Measurements from ENCODE around the gene LIMS4. TPM values are rescaled to one million over a fixed set of nuclear protein-coding genes. Genes with fewer than 3 reads are reported as not detected.
"Not testable (repeated sequence)": the region's sequence is repeated elsewhere in the genome, so short reads cannot be mapped to it uniquely, and the experiment has no call there.

LIMS4 gene
- total and polyA plus RNA-seq, 3 experiments from 2014 or later, result 0.79 to 2.1 (median 0.91) TPM

GRCh38 chr2:110457214-110457590, 15.4 kb downstream of the LIMS4 start:
- POLR2A ChIA-PET; H3K9me3 Mint-ChIP-seq; H3K4me3 Mint-ChIP-seq; H3K27ac ChIP-seq (ENCODE audit: low read depth, low read length); H3K36me3 ChIP-seq (ENCODE audit: insufficient read depth, low read length); H3K4me1 Mint-ChIP-seq; H3K4me1 ChIP-seq (ENCODE audit: insufficient read depth, low read length); H3K27me3 ChIP-seq (ENCODE audit: insufficient read depth, low read length, poor library complexity, severe bottlenecking); CTCF ChIA-PET; DNase-seq; H3K27me3 Mint-ChIP-seq; H3K9me3 ChIP-seq (ENCODE audit: low read length); H3K27ac Mint-ChIP-seq; H3K4me3 ChIP-seq (ENCODE audit: low read length); H3K36me3 Mint-ChIP-seq: not testable (repeated sequence)

- H3K27me3 Mint-ChIP-seq; H3K36me3 ChIP-seq (ENCODE audit: insufficient read depth, low read length); H3K4me1 Mint-ChIP-seq; POLR2A ChIA-PET; H3K9me3 Mint-ChIP-seq; H3K27me3 ChIP-seq (ENCODE audit: insufficient read depth, low read length, poor library complexity, severe bottlenecking); CTCF ChIA-PET; H3K4me1 ChIP-seq (ENCODE audit: insufficient read depth, low read length); H3K4me3 Mint-ChIP-seq; H3K9me3 ChIP-seq (ENCODE audit: low read length); DNase-seq; H3K27ac Mint-ChIP-seq; H3K36me3 Mint-ChIP-seq; H3K27ac ChIP-seq (ENCODE audit: low read depth, low read length); H3K4me3 ChIP-seq (ENCODE audit: low read length): not testable (repeated sequence)
Measured at GRCh38 chr2:110456291-110457213, 16.1 kb downstream of the LIMS4 start.

- H3K4me3 ChIP-seq (ENCODE audit: low read length); H3K27ac Mint-ChIP-seq; DNase-seq; H3K4me1 ChIP-seq (ENCODE audit: insufficient read depth, low read length); H3K27ac ChIP-seq (ENCODE audit: low read depth, low read length); H3K27me3 Mint-ChIP-seq; H3K4me3 Mint-ChIP-seq; H3K36me3 ChIP-seq (ENCODE audit: insufficient read depth, low read length); CTCF ChIA-PET; H3K4me1 Mint-ChIP-seq; H3K36me3 Mint-ChIP-seq; H3K9me3 ChIP-seq (ENCODE audit: low read length); H3K9me3 Mint-ChIP-seq; POLR2A ChIA-PET; H3K27me3 ChIP-seq (ENCODE audit: insufficient read depth, low read length, poor library complexity, severe bottlenecking): not testable (repeated sequence)
Measured at GRCh38 chr2:110455080-110455670, 17.4 kb downstream of the LIMS4 start.

GRCh38 chr2:110450951-110451350, 21.7 kb downstream of the LIMS4 start:
- CTCF ChIA-PET; H3K4me1 ChIP-seq (ENCODE audit: insufficient read depth, low read length); H3K4me3 ChIP-seq (ENCODE audit: low read length); H3K9me3 ChIP-seq (ENCODE audit: low read length); H3K27me3 Mint-ChIP-seq; H3K4me3 Mint-ChIP-seq; H3K36me3 Mint-ChIP-seq; H3K36me3 ChIP-seq (ENCODE audit: insufficient read depth, low read length); POLR2A ChIA-PET; H3K27ac Mint-ChIP-seq; H3K27ac ChIP-seq (ENCODE audit: low read depth, low read length); DNase-seq; H3K27me3 ChIP-seq (ENCODE audit: insufficient read depth, low read length, poor library complexity, severe bottlenecking); H3K9me3 Mint-ChIP-seq; H3K4me1 Mint-ChIP-seq: not testable (repeated sequence)

GRCh38 chr2:110449127-110449947, 23.3 kb downstream of the LIMS4 start:
- CTCF ChIA-PET; H3K9me3 Mint-ChIP-seq; H3K27me3 Mint-ChIP-seq; H3K4me3 ChIP-seq (ENCODE audit: low read length); H3K27ac Mint-ChIP-seq; POLR2A ChIA-PET; H3K4me3 Mint-ChIP-seq; H3K4me1 Mint-ChIP-seq; DNase-seq; H3K36me3 Mint-ChIP-seq; H3K36me3 ChIP-seq (ENCODE audit: insufficient read depth, low read length); H3K27me3 ChIP-seq (ENCODE audit: insufficient read depth, low read length, poor library complexity, severe bottlenecking); H3K27ac ChIP-seq (ENCODE audit: low read depth, low read length); H3K9me3 ChIP-seq (ENCODE audit: low read length); H3K4me1 ChIP-seq (ENCODE audit: insufficient read depth, low read length): not testable (repeated sequence)

GRCh38 chr2:110446644-110447043, 26.0 kb downstream of the LIMS4 start:
- H3K27ac ChIP-seq (ENCODE audit: low read depth, low read length); H3K9me3 Mint-ChIP-seq; H3K9me3 ChIP-seq (ENCODE audit: low read length); H3K4me3 Mint-ChIP-seq; CTCF ChIA-PET; H3K27me3 Mint-ChIP-seq; H3K27ac Mint-ChIP-seq; H3K36me3 Mint-ChIP-seq; H3K36me3 ChIP-seq (ENCODE audit: insufficient read depth, low read length); H3K27me3 ChIP-seq (ENCODE audit: insufficient read depth, low read length, poor library complexity, severe bottlenecking); H3K4me1 ChIP-seq (ENCODE audit: insufficient read depth, low read length); DNase-seq; H3K4me3 ChIP-seq (ENCODE audit: low read length); H3K4me1 Mint-ChIP-seq; POLR2A ChIA-PET: not testable (repeated sequence)

GRCh38 chr2:110443305-110444005, 29.2 kb downstream of the LIMS4 start:
- H3K36me3 Mint-ChIP-seq; H3K27me3 ChIP-seq (ENCODE audit: insufficient read depth, low read length, poor library complexity, severe bottlenecking); DNase-seq; H3K4me1 Mint-ChIP-seq; H3K9me3 ChIP-seq (ENCODE audit: low read length); H3K4me3 ChIP-seq (ENCODE audit: low read length); POLR2A ChIA-PET; CTCF ChIA-PET; H3K27ac ChIP-seq (ENCODE audit: low read depth, low read length); H3K36me3 ChIP-seq (ENCODE audit: insufficient read depth, low read length); H3K4me3 Mint-ChIP-seq; H3K9me3 Mint-ChIP-seq; H3K27me3 Mint-ChIP-seq; H3K4me1 ChIP-seq (ENCODE audit: insufficient read depth, low read length); H3K27ac Mint-ChIP-seq: not testable (repeated sequence)

- H3K4me1 Mint-ChIP-seq; H3K4me3 Mint-ChIP-seq; H3K9me3 Mint-ChIP-seq; H3K27ac ChIP-seq (ENCODE audit: low read depth, low read length); H3K4me3 ChIP-seq (ENCODE audit: low read length); H3K9me3 ChIP-seq (ENCODE audit: low read length); POLR2A ChIA-PET; H3K36me3 ChIP-seq (ENCODE audit: insufficient read depth, low read length); DNase-seq; H3K27me3 Mint-ChIP-seq; H3K27ac Mint-ChIP-seq; H3K36me3 Mint-ChIP-seq; H3K27me3 ChIP-seq (ENCODE audit: insufficient read depth, low read length, poor library complexity, severe bottlenecking); CTCF ChIA-PET; H3K4me1 ChIP-seq (ENCODE audit: insufficient read depth, low read length): not testable (repeated sequence)
Measured at GRCh38 chr2:110441905-110442304, 30.7 kb downstream of the LIMS4 start.

Data from CD8-positive, alpha-beta memory T cell (primary cell).